ENCODE measurements around the gene UBB. TPM values are rescaled to one million over a fixed set of nuclear protein-coding genes. Genes with fewer than 3 reads are reported as not detected.

UBB gene
- total RNA-seq, 4 donors from 2014 or later: 426 to 1,167 (median 805) TPM

DNA sequence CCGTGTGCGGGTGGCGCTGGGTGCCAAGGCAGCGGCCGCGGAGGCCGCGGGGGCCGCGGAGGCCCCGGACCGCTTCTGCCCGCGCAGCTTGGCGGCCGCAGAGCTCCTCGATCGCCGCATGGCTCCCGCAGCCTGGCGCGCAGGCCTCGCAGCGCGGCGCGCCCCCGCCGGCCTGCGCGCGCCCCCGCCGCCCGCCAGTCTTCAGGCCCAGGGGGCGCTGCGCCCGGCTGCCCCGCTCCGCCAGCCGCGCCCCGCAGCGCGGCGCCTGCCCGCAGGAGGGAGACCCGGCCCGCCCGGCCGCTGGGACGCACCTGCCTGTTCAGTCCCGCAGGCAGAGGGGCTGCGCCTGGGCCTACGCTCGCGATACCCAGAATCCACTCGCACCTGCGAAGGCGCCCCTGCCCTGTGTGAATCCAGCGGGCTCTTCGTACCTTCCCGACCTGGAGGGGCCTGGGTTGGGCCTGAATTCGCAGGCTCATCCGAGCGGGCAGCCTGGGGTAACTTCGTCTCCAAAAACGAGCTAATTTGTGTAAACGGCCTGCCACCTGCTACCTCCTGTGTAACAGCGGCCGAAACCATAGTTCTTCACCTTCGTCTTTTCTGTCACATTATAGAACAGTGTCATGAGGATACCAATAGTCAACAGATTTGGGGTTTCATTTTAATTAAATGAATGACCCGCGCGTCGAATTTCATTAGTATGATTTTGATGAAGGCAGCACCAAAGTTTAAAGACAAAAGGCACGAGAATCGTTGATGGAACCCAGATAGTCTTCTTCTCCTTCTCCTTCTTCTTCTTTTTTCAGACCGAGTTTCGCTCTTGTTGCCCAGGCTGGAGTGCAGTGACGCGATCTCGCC, 27.3 kb upstream of the UBB start, which contains the start of gene CENPV:
TSS of gene CENPV (minus strand) at position 153 of the 858 bp plus-strand sequence. CDS start at position 120, 33 bp downstream.
- TF ChIP-seq, protein P1, sequence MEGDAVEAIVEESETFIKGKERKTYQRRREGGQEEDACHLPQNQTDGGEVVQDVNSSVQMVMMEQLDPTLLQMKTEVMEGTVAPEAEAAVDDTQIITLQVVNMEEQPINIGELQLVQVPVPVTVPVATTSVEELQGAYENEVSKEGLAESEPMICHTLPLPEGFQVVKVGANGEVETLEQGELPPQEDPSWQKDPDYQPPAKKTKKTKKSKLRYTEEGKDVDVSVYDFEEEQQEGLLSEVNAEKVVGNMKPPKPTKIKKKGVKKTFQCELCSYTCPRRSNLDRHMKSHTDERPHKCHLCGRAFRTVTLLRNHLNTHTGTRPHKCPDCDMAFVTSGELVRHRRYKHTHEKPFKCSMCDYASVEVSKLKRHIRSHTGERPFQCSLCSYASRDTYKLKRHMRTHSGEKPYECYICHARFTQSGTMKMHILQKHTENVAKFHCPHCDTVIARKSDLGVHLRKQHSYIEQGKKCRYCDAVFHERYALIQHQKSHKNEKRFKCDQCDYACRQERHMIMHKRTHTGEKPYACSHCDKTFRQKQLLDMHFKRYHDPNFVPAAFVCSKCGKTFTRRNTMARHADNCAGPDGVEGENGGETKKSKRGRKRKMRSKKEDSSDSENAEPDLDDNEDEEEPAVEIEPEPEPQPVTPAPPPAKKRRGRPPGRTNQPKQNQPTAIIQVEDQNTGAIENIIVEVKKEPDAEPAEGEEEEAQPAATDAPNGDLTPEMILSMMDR (IDR thresholded peaks at IDR 0.05): peak in 2 of 5 experiments; percentile 13 to 22
- no peak for TF ChIP-seq EP300 (IDR thresholded peaks at IDR 0.05; ENCODE audit: low read depth)
- peak; percentile 21 for TF ChIP-seq POLR2A (IDR thresholded peaks at IDR 0.05)
- 34 to 94% methylated on average over 8 to 41 of the region's 83 CpGs for WGBS, 2 donors (ENCODE audit: low coverage in 1 of 2)
- in situ Hi-C loops (cut with MboI; ENCODE audit: low pct_ligation_motif_present in 1 of 4, low pct_unique_long_range_greater_than_20kb in 1 of 4, low sequenced_read_pairs in 3 of 4): loop anchor here in 2 of 4 donors (25.0 kb wide), 1 partner anchor 159 kb away; no protein-coding TSS in a partner anchor
- H3K27me3 ChIP-seq: peaks cover 11% of the 10 kb centered on the region
- DNase-seq: peak; percentile 70
- no peaks in the 10 kb centered on the region for H3K9me3 ChIP-seq
- peaks cover 0 to 18% (median 14%) of the 10 kb centered on the region in 4 donors for H3K4me1 ChIP-seq
- peak within 1 kb of the TSS; percentile 76 to 91 (median 86) for H3K27ac ChIP-seq
- no peaks in the 10 kb centered on the region for H3K36me3 ChIP-seq
- H3K4me3 ChIP-seq: peak within 1 kb of the TSS; percentile 59 to 86 (median 74)
- intact Hi-C loops (cut with DNase I; ENCODE audit: low total_unique reads): no loop called here

DNA sequence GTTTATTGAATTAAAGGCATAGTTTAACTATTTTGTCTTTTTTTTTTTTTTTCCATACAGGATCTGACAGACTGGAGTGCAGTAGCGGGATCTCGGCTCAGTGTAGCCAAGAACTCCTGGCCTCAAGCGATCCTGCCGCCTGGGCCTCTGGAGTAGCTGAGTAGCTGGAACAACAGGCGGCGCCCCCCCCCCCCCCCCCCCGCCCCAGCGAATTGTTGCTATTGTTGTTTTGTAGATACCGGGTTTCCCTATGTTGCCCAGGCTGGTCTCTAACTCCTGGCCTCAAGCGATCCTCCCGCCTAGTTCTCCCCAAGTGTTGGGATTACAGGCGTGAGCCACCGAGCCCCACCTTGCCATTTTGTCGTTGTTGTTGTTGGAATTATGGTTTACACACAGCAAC, 26.3 kb upstream of the UBB start:
- intact Hi-C loops (cut with DNase I; ENCODE audit: low total_unique reads): no loop called here
- in situ Hi-C loops (cut with MboI; ENCODE audit: low pct_ligation_motif_present in 1 of 4, low pct_unique_long_range_greater_than_20kb in 1 of 4, low sequenced_read_pairs in 3 of 4): loop anchor here in 2 of 4 donors (25.0 kb wide), 1 partner anchor 158 kb away; no protein-coding TSS in a partner anchor
- Histone ChIP-seq H3K4me1 (peaks cover 0 to 18% (median 14%) of the 10 kb centered on the region in 4 donors), H3K4me3 (no peak overlapping the region), H3K9me3 (no peaks in the 10 kb centered on the region), H3K27ac (no peak overlapping the region), H3K36me3 (no peaks in the 10 kb centered on the region), H3K27me3 (peaks cover 11% of the 10 kb centered on the region)
- DNase-seq: no peak
- 93 to 96% methylated on average over 3 to 14 of the region's 14 CpGs for WGBS, 2 donors (ENCODE audit: low coverage in 1 of 2)
- no peak for TF ChIP-seq POLR2AphosphoS5 (IDR thresholded peaks at IDR 0.05)
- TF ChIP-seq, protein P1 (IDR thresholded peaks at IDR 0.05): no peak
- no peak for TF ChIP-seq EP300 (IDR thresholded peaks at IDR 0.05; ENCODE audit: low read depth)
- TF ChIP-seq POLR2A (IDR thresholded peaks at IDR 0.05): no peak

DNA sequence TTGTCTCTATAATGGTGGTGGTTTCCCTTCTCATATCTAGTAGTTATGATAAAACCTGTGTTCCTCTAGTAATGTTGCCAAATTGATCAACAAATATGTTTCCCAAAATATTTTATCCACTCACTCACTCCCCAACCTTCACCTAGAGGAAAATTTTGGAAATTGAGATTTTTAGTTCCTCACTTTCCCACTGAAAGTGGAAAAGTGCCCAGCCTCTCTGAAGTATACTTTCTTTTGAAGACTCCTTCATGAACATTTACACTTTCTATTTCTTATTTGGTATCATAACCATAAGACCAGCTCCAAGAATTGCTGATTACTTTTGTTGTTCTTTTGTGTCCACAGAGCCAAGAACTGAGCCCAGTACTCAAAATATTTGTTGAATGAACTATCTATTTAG, 22.5 kb upstream of the UBB start:
- no peak for DNase-seq
- intact Hi-C loops (cut with DNase I; ENCODE audit: low total_unique reads): no loop called here
- Histone ChIP-seq H3K27me3 (no peaks in the 10 kb centered on the region), H3K4me1 (peaks cover 0 to 5% (median 1%) of the 10 kb centered on the region in 4 donors), H3K27ac (no peak overlapping the region), H3K36me3 (no peaks in the 10 kb centered on the region), H3K4me3 (no peak overlapping the region), H3K9me3 (no peaks in the 10 kb centered on the region)
- in situ Hi-C loops (cut with MboI; ENCODE audit: low pct_ligation_motif_present in 1 of 4, low pct_unique_long_range_greater_than_20kb in 1 of 4, low sequenced_read_pairs in 3 of 4): loop anchor here in 2 of 4 donors (25.0 kb wide), 1 partner anchor 154 kb away; no protein-coding TSS in a partner anchor
- TF ChIP-seq POLR2A (IDR thresholded peaks at IDR 0.05) (no peak), EP300 (IDR thresholded peaks at IDR 0.05; ENCODE audit: low read depth) (no peak), POLR2AphosphoS5 (IDR thresholded peaks at IDR 0.05) (no peak)
- TF ChIP-seq, protein P1 (IDR thresholded peaks at IDR 0.05): no peak

DNA sequence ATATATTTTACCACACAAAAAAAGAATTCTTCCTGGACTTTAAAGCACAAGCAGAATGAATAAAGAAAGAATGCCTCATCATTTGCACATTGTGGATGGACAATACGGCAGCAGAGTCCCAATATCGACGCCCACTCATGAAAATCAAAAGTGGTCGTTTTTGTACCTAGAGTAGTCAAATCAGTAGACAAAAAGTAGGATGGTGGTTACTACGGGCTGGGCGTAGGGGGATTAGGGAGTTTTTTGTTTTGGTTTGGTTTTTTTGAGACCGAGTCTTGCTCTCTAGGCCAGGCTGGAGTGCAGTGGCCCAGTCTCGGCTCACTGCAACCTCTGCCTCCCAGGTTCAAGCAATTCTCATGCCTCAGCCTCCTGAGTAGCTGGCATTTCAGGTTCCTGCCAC, 19.0 kb upstream of the UBB start:
- H3K4me3 ChIP-seq: no peak overlapping the region
- DNase-seq: no peak
- no peak overlapping the region for H3K27ac ChIP-seq
- no peaks in the 10 kb centered on the region for H3K27me3 ChIP-seq
- H3K9me3 ChIP-seq: no peaks in the 10 kb centered on the region
- 74% methylated on average over 7 to 8 of the region's 8 CpGs for WGBS, 2 donors (ENCODE audit: low coverage in 1 of 2)
- in situ Hi-C loops (cut with MboI; ENCODE audit: low pct_ligation_motif_present in 1 of 4, low pct_unique_long_range_greater_than_20kb in 1 of 4, low sequenced_read_pairs in 3 of 4): loop anchor here (10.0 to 25.0 kb wide), 2 partner anchors 150 to 163 kb away; no protein-coding TSS in a partner anchor
- intact Hi-C loops (cut with DNase I; ENCODE audit: low total_unique reads): no loop called here
- peaks cover 0 to 6% (median 2%) of the 10 kb centered on the region in 4 donors for H3K4me1 ChIP-seq
- H3K36me3 ChIP-seq: no peaks in the 10 kb centered on the region
- TF ChIP-seq POLR2AphosphoS5 (IDR thresholded peaks at IDR 0.05) (no peak), EP300 (IDR thresholded peaks at IDR 0.05; ENCODE audit: low read depth) (no peak), POLR2A (IDR thresholded peaks at IDR 0.05) (no peak)
- TF ChIP-seq, protein P1 (IDR thresholded peaks at IDR 0.05): no peak
